NB4 (cell line): ENCODE measurements around the gene SLC35G1.

Source experiments
- CTCF ChIP-seq: IDR thresholded peaks from one replicate; pipeline ENCODE4 v1.5.1; 2012; ENCODE audit warnings: low read depth, low read length
- MAX ChIP-seq: IDR thresholded peaks from 2 replicates; pipeline ENCODE4 v1.6.1; 2011; ENCODE audit warnings: low read depth, low read length
- MYC ChIP-seq: IDR thresholded peaks from 2 replicates; pipeline ENCODE4 v1.6.1; 2011; ENCODE audit warnings: low read depth, low read length
- POLR2A ChIP-seq: IDR thresholded peaks from 2 replicates; pipeline ENCODE4 v1.6.1; 2011; ENCODE audit warnings: mild to moderate bottlenecking; ENCODE audit not compliant: insufficient read length; ENCODE audit errors: extremely low read depth

DNA sequence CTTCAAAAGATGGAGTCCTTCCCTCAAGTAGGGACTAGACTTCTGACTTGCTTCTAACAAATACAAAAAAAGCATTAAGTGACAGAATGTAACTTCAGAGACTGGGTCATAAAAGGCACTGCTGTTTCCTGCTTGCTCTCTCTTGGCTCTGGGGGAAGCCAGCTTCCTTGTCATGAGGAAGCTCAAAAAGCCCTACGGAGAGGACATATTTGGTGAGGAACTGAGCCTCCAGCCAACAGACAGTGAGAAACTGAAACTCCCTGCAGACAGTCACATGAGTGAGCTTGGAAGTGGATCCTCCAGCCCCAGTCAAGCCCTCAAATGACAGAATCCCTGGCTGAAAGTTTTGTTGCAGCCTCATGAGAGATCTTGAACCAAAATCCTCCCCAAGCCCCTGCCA is 26.3 kb upstream of the SLC35G1 start:
- TF ChIP-seq POLR2A (no peak), MAX (no peak), CTCF (no peak), MYC (no peak)
